GM19397 (cell line): ENCODE results near the gene DOCK7.
"Not testable (repeated sequence)": the region's sequence is repeated elsewhere in the genome, so short reads cannot be mapped to it uniquely, and the experiment has no call there.

Experiments used
- ATAC-seq: cut with Tn5 transposase; IDR thresholded peaks from one replicate; pipeline ENCODE4 v1.9.1; 2021; ENCODE audit warnings: mild to moderate bottlenecking, moderate library complexity; ENCODE audit not compliant: unreplicated experiment

DOCK7 gene

GRCh38 chr1:62612770-62613169 lies 75.4 kb downstream of the DOCK7 start:
- ATAC-seq, result no peak

- ATAC-seq, result not testable (repeated sequence)
Observed at GRCh38 chr1:62610588-62610987, 77.6 kb downstream of the DOCK7 start.

- ATAC-seq, result no peak
Observed at GRCh38 chr1:62608905-62609304, 79.3 kb downstream of the DOCK7 start.

GRCh38 chr1:62601457-62601856 lies 86.7 kb downstream of the DOCK7 start:
- ATAC-seq, result no peak

- ATAC-seq, result no peak
Observed at GRCh38 chr1:62599044-62599443, 89.1 kb downstream of the DOCK7 start.

- no peak for ATAC-seq
Observed at GRCh38 chr1:62597281-62597680, 90.9 kb downstream of the DOCK7 start, which contains the start of gene ANGPTL3. TSS of gene ANGPTL3 (plus strand) at chr1:62597520. CDS start at chr1:62597567, 47 bp downstream.

GRCh38 chr1:62595647-62596046 lies 92.5 kb downstream of the DOCK7 start:
- ATAC-seq, result no peak

- no peak for ATAC-seq
Observed at GRCh38 chr1:62593825-62594394, 94.3 kb downstream of the DOCK7 start.

- no peak for ATAC-seq
Observed at GRCh38 chr1:62590970-62591368, 97.2 kb downstream of the DOCK7 start.

- ATAC-seq, result no peak
Observed at GRCh38 chr1:62590255-62590969, 97.8 kb downstream of the DOCK7 start.

GRCh38 chr1:62589321-62589720 lies 98.9 kb downstream of the DOCK7 start:
- no peak for ATAC-seq

GRCh38 chr1:62588000-62588399 lies 100.2 kb downstream of the DOCK7 start:
- ATAC-seq, result no peak

- no peak for ATAC-seq
Observed at GRCh38 chr1:62585469-62586155, 102.6 kb downstream of the DOCK7 start.

- no peak for ATAC-seq
Observed at GRCh38 chr1:62573675-62574074, 114.5 kb downstream of the DOCK7 start.

GRCh38 chr1:62572476-62572875 lies 115.7 kb downstream of the DOCK7 start:
- no peak for ATAC-seq

GRCh38 chr1:62571517-62571916 lies 116.7 kb downstream of the DOCK7 start:
- ATAC-seq, result not testable (repeated sequence)

GRCh38 chr1:62567926-62568325 lies 120.3 kb downstream of the DOCK7 start:
- not testable (repeated sequence) for ATAC-seq

GRCh38 chr1:62567182-62567581 lies 121.0 kb downstream of the DOCK7 start:
- ATAC-seq, result not testable (repeated sequence)

GRCh38 chr1:62561306-62561705 lies 126.9 kb downstream of the DOCK7 start:
- ATAC-seq, result no peak

GRCh38 chr1:62544570-62544969 lies 143.6 kb downstream of the DOCK7 start:
- no peak for ATAC-seq

- ATAC-seq, result no peak
Observed at GRCh38 chr1:62541048-62541447, 147.1 kb downstream of the DOCK7 start.

GRCh38 chr1:62539028-62539447 lies 149.1 kb downstream of the DOCK7 start:
- no peak for ATAC-seq
